ENCODE results near the gene CAST.

Gene CAST

GRCh38 chr5:96812851-96813250 lies 150.7 kb downstream of the CAST start:
- no peak overlapping the region for H3K4me3 ChIP-seq (ENCODE audit: low read length)

GRCh38 chr5:96814041-96814440 lies 151.9 kb downstream of the CAST start:
- Histone ChIP-seq H3K9ac (ENCODE audit: low read length) (no peak overlapping the region), H3K27me3 (ENCODE audit: control insufficient read depth, insufficient read depth, low read length) (no peaks in the 10 kb centered on the region), H3K27ac (ENCODE audit: low read depth, low read length) (no peak overlapping the region), H3K4me3 (ENCODE audit: low read length) (no peak overlapping the region), H3K36me3 (ENCODE audit: control insufficient read depth, insufficient read depth, low read length) (no peaks in the 10 kb centered on the region), H3K4me1 (ENCODE audit: control insufficient read depth, insufficient read depth, low read length) (no peaks in the 10 kb centered on the region)

More at GRCh38 chr5:96812851-96813250, 150.7 kb downstream of the CAST start:
- Histone ChIP-seq H3K27ac (ENCODE audit: low read depth, low read length) (no peak overlapping the region), H3K27me3 (ENCODE audit: control insufficient read depth, insufficient read depth, low read length) (no peaks in the 10 kb centered on the region), H3K36me3 (ENCODE audit: control insufficient read depth, insufficient read depth, low read length) (no peaks in the 10 kb centered on the region), H3K4me1 (ENCODE audit: control insufficient read depth, insufficient read depth, low read length) (peaks cover 4% of the 10 kb centered on the region), H3K9ac (ENCODE audit: low read length) (no peak overlapping the region)

GRCh38 chr5:96816411-96816939 lies 154.3 kb downstream of the CAST start:
- Histone ChIP-seq H3K27ac (ENCODE audit: low read depth, low read length) (no peak overlapping the region), H3K4me3 (ENCODE audit: low read length) (no peak overlapping the region), H3K9ac (ENCODE audit: low read length) (no peak overlapping the region), H3K4me1 (ENCODE audit: control insufficient read depth, insufficient read depth, low read length) (no peaks in the 10 kb centered on the region), H3K27me3 (ENCODE audit: control insufficient read depth, insufficient read depth, low read length) (no peaks in the 10 kb centered on the region), H3K36me3 (ENCODE audit: control insufficient read depth, insufficient read depth, low read length) (no peaks in the 10 kb centered on the region)

GRCh38 chr5:96816991-96817390 lies 154.8 kb downstream of the CAST start:
- H3K4me1 ChIP-seq (ENCODE audit: control insufficient read depth, insufficient read depth, low read length) = no peaks in the 10 kb centered on the region
- H3K27ac ChIP-seq (ENCODE audit: low read depth, low read length) = no peak overlapping the region
- no peak overlapping the region for H3K4me3 ChIP-seq (ENCODE audit: low read length)
- H3K27me3 ChIP-seq (ENCODE audit: control insufficient read depth, insufficient read depth, low read length) = no peaks in the 10 kb centered on the region
- H3K36me3 ChIP-seq (ENCODE audit: control insufficient read depth, insufficient read depth, low read length) = no peaks in the 10 kb centered on the region
- H3K9ac ChIP-seq (ENCODE audit: low read length) = no peak overlapping the region

- no peak overlapping the region for H3K27ac ChIP-seq (ENCODE audit: low read depth, low read length)
- H3K4me3 ChIP-seq (ENCODE audit: low read length) = no peak overlapping the region
- no peaks in the 10 kb centered on the region for H3K27me3 ChIP-seq (ENCODE audit: control insufficient read depth, insufficient read depth, low read length)
- no peaks in the 10 kb centered on the region for H3K4me1 ChIP-seq (ENCODE audit: control insufficient read depth, insufficient read depth, low read length)
- no peaks in the 10 kb centered on the region for H3K36me3 ChIP-seq (ENCODE audit: control insufficient read depth, insufficient read depth, low read length)
- no peak overlapping the region for H3K9ac ChIP-seq (ENCODE audit: low read length)
Observed at GRCh38 chr5:96817506-96817905, 155.3 kb downstream of the CAST start.

- no peaks in the 10 kb centered on the region for H3K4me1 ChIP-seq (ENCODE audit: control insufficient read depth, insufficient read depth, low read length)
- no peak overlapping the region for H3K9ac ChIP-seq (ENCODE audit: low read length)
- H3K27ac ChIP-seq (ENCODE audit: low read depth, low read length) = no peak overlapping the region
- H3K36me3 ChIP-seq (ENCODE audit: control insufficient read depth, insufficient read depth, low read length) = no peaks in the 10 kb centered on the region
- H3K27me3 ChIP-seq (ENCODE audit: control insufficient read depth, insufficient read depth, low read length) = no peaks in the 10 kb centered on the region
- no peak overlapping the region for H3K4me3 ChIP-seq (ENCODE audit: low read length)
Observed at GRCh38 chr5:96818125-96818788, 156.1 kb downstream of the CAST start.

GRCh38 chr5:96819806-96820205 lies 157.6 kb downstream of the CAST start:
- H3K27me3 ChIP-seq (ENCODE audit: control insufficient read depth, insufficient read depth, low read length) = no peaks in the 10 kb centered on the region
- no peak overlapping the region for H3K9ac ChIP-seq (ENCODE audit: low read length)
- no peak overlapping the region for H3K27ac ChIP-seq (ENCODE audit: low read depth, low read length)
- no peaks in the 10 kb centered on the region for H3K4me1 ChIP-seq (ENCODE audit: control insufficient read depth, insufficient read depth, low read length)
- H3K36me3 ChIP-seq (ENCODE audit: control insufficient read depth, insufficient read depth, low read length) = no peaks in the 10 kb centered on the region
- H3K4me3 ChIP-seq (ENCODE audit: low read length) = no peak overlapping the region

GRCh38 chr5:96821260-96821916 lies 159.2 kb downstream of the CAST start:
- Histone ChIP-seq H3K9ac (ENCODE audit: low read length) (no peak overlapping the region), H3K36me3 (ENCODE audit: control insufficient read depth, insufficient read depth, low read length) (no peaks in the 10 kb centered on the region), H3K4me3 (ENCODE audit: low read length) (no peak overlapping the region), H3K27me3 (ENCODE audit: control insufficient read depth, insufficient read depth, low read length) (no peaks in the 10 kb centered on the region), H3K27ac (ENCODE audit: low read depth, low read length) (no peak overlapping the region), H3K4me1 (ENCODE audit: control insufficient read depth, insufficient read depth, low read length) (no peaks in the 10 kb centered on the region)

- no peaks in the 10 kb centered on the region for H3K4me1 ChIP-seq (ENCODE audit: control insufficient read depth, insufficient read depth, low read length)
- no peaks in the 10 kb centered on the region for H3K36me3 ChIP-seq (ENCODE audit: control insufficient read depth, insufficient read depth, low read length)
- H3K27ac ChIP-seq (ENCODE audit: low read depth, low read length) = no peak overlapping the region
- no peak overlapping the region for H3K9ac ChIP-seq (ENCODE audit: low read length)
- H3K27me3 ChIP-seq (ENCODE audit: control insufficient read depth, insufficient read depth, low read length) = no peaks in the 10 kb centered on the region
- H3K4me3 ChIP-seq (ENCODE audit: low read length) = no peak overlapping the region
Observed at GRCh38 chr5:96822686-96823459, 160.7 kb downstream of the CAST start.

- no peaks in the 10 kb centered on the region for H3K27me3 ChIP-seq (ENCODE audit: control insufficient read depth, insufficient read depth, low read length)
- H3K4me3 ChIP-seq (ENCODE audit: low read length) = no peak overlapping the region
Observed at GRCh38 chr5:96823900-96824380, 161.8 kb downstream of the CAST start.

More at GRCh38 chr5:96823900-96824380, 161.8 kb downstream of the CAST start:
- Histone ChIP-seq H3K4me1 (ENCODE audit: control insufficient read depth, insufficient read depth, low read length) (no peaks in the 10 kb centered on the region), H3K9ac (ENCODE audit: low read length) (no peak overlapping the region), H3K36me3 (ENCODE audit: control insufficient read depth, insufficient read depth, low read length) (no peaks in the 10 kb centered on the region), H3K27ac (ENCODE audit: low read depth, low read length) (no peak overlapping the region)

All from rectal smooth muscle tissue (tissue), 1 donor.